HG03342 (cell line): ENCODE data around the gene NHLRC1.

Experiments
- ATAC-seq: cut with Tn5 transposase; IDR thresholded peaks from one replicate; pipeline ENCODE4 v1.9.1; 2021; ENCODE audit warnings: mild to moderate bottlenecking, moderate library complexity; ENCODE audit not compliant: unreplicated experiment

The NHLRC1 gene

DNA sequence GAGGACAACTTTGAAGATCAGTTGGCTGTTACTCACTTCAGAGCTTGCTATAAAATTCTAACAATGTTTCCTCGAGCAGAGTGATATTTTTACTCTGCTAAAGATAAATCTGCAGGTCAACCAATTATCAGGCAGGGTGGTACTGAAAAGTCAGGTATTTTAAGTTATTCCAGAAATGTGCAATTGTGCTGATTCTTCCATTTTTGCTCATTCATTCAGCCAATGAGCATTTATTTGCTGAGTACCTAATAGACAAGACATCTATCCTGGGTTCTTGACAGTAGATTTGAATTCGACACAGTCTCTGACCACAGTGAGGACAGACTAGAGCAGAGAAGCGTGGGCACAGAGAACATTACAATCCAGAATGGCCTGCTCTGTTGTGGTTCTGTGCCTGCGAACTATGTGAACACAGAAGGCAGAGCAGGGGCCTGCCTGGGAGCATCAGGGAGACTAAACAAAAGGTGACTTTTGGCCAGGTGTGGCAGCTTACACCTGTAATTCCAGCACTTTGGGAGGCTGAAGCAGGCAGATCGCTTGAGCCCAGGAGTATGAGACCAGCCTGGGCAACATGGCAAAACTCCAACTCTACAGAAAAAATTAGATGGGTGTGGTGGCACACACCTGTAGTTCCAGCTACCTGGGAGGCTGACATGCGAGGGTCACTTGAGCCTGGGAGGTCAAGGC, 17.6 kb upstream of the NHLRC1 start:
- ATAC-seq: no peak

DNA sequence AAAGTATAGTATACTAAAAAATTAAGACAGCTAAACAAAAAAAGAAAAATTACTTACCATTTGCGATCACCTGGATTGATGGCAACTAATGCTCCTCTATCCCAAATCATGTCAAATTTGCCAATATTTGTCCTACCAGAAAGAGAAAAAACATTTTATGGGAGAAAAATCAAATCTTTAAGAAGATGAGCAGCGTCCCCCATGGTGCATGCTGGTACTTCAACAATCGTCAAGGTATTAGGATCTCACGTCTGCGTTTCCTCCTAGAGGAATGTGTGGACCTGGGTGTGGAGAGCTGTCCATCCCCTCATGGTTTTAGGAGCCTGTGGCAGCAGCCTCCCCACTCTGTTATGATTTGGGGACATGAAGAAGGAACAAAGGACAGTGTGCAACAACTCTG, 16.4 kb upstream of the NHLRC1 start:
- ATAC-seq: no peak

DNA sequence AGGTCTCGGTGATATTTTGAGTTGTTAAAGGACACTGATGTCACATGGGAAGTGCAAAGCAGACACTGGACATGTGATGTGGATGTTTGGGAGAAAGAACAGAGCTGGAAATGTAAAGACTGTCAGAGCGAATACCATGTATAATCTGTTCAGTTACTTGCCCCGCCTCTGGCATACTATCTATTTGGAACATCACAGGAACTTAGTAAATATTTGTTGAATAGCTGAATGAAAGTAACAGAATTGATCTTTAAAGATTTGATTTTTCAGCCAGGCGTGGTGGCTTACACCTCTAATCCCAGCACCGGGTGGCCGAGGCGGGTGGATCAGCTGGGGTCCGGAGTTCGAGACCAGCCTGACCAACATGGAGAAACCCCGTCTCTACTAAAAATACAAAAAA, 13.8 kb upstream of the NHLRC1 start:
- no peak for ATAC-seq

DNA sequence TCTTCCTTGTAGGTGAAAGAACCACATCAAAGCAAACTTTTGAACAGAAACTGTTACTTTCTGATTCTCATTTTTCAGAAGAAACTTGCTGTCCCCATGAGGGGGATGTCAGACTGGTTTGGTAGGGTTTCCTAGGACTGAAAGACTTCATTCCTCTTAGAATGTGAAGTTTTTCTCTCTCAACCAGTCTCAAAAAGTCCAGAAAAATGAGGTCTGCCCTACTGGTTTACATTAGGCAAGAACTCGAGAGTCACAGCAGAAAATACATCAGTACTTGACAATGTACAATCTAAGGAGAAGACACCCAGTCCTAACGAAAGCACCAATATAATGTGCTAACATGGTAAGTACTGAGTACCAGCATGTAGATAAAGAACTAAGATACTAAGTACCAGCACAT, 12.7 kb upstream of the NHLRC1 start:
- ATAC-seq: no peak

DNA sequence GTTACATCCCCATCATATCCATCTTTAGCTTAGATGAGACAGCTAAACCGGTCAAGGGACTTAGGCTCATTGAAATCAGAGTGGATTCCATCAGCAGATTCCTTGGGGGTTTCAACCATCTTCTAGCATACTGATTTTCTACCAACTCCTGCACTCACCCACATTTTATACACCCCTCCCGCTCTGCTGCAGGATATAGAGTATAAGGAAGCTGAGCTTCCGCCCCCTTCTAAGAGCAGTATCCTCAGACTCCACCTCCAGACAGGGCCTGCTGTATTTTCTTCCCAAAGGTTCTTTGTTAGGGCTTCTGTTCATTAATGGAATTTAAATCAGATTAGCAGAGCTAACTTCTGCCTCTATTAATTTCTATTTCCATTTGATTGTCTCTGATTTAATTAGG, 9.9 kb upstream of the NHLRC1 start:
- no peak for ATAC-seq

DNA sequence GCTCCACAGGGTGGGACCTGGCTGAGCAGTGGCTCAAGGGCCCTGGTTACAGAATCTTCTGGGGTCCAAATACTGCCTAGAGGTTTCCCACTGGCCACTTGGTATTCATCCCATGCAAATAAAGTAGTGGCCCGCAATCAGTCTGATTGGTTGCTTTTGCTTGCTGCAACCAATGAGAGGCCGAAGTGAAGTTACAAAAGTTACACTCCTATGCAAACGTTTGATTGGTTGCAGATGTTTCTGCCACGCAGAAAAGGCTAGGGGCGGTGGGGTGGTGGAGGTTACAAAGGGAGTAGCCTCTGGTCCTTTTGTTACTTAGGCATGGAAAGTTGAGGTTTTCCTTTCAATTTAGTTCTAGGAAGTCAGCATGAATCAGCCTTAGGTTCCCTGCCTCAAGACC, 3.6 kb upstream of the NHLRC1 start:
- ATAC-seq: no peak

DNA sequence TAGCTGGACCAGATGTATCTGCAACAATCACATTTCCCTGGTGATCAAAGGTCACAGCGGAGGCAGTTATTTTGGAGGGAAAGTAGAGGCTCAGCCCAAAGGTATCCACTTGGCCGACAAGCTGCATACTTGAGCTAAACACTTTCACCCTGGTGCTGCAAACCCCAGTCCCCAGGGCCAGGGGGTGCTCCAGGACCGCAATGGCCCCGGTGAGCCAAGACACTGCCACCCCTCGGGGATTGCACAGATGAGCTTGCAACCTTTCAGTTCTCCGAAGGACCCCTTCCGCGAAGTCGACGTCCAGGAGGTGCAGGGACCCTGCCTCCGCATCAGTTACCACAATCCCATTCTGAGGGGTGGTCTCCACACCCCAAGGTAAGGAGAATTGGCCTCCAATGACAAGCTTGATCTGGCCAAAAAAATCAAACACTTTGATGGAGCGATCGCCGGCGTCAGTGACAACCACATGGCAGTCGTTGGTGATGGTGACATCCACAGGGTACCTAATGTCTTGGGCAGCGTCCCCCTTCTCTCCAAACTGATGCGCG, 823 bp downstream of the NHLRC1 start:
- ATAC-seq: no peak

DNA sequence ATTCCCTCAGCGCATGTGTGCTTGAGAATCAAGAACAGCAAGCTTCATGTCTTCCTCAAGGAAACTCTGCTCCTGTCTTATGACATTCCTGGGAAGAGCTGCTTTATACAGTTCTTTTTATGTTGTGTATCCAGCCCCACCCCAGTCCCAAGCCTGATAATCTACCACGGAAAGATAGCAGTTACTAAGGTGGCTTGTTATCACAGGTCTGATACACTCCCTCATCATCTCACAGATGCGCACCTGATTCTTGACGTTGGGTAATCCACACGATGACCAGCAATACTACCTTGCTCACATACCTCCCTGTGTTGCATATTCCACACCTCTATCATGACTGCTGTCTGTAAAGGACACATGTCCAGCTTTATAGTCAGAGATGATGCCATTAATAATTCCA, 3.2 kb downstream of the NHLRC1 start:
- no peak for ATAC-seq

DNA sequence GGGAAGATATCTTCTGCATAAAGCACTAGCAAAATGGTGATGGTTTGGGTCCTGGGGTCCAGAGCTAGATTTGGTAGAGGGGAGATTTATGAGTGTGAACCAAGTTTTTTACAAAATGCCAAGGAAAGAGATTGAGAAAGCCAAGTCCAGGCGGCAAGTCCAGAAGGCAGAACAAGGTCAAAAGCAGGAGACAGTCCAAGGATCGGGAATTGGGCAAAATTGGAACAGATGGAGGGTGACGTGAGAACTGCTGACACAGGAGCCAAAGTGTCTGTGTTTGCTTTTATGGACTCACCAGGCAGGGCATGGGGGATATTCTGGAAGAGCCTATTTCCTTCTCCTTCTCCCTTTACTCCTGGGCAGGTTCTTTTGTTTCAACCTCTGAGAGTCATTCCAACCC, 4.1 kb downstream of the NHLRC1 start:
- no peak for ATAC-seq

DNA sequence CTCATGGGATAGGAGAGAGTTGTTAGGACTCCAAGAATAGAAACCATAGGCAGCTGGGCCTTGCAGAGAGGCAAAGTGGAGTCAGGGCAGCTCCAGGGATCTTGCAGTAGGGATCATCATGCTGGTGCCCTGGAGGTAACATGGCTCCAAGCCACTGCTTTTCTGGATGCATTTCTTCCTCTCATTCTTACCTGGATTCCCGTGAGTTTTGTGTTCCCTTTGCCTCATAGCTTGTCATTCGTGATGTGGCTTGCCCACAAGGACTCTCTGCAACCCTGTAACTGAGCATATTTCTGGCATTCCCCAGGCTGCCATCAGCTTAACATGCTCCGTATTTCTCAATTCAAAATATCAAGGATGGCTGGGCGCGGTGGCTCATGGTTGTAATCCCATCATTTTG, 5.3 kb downstream of the NHLRC1 start:
- no peak for ATAC-seq

DNA sequence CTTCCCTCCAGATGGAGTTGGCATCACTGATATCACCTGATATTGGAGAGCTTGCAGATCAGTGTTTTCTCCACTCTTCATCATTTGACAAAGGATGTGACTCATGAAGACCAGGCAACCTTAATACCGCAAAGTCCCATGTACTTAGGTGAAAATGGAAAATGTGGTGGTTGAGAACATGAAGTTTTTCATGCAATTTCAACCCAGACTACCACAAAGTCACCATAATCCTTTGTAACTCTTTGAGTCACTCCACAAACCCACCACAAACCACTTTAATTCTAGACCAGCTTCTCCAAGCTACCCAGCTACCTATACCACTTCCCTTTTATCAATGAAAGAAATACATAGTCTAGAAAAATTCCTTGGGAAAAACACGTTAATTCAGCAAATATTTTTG, 7.1 kb downstream of the NHLRC1 start:
- ATAC-seq: no peak

DNA sequence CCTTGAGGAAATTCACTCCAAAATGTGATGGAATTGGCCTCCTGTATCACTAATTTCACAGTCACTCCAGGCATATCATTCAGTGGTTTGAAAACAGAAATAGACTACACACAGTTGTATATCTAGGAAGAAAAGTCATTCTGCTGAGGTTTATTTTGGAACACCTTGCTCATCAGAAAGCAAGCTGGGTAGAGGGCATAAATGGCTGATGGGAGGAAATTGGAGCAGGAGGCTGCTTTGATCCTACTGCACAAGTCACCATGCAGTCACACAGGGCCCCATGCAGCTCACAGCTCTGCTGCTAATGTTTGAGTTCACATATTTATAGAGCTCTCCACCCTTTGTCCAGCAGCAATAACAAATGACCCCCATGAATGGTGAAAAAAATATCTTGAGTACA, 12.3 kb downstream of the NHLRC1 start:
- ATAC-seq: no peak

DNA sequence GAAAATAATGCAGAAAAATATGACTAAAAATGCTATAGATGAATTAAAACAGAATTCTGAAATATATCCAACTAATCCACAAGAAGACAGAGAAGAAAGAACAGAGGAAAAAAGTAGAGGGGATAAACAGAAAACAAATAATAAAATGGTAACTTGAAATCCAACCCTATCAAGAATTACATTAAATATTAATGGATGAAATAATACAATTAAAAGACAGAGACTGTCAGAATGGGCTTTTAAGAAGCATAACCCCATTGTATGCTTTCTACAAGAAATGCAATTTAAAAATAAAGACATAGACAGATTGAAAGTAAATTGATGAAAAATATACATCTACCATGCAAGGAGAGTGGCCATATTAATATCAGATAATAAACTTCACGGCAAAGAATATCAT, 15.4 kb downstream of the NHLRC1 start:
- no peak for ATAC-seq

DNA sequence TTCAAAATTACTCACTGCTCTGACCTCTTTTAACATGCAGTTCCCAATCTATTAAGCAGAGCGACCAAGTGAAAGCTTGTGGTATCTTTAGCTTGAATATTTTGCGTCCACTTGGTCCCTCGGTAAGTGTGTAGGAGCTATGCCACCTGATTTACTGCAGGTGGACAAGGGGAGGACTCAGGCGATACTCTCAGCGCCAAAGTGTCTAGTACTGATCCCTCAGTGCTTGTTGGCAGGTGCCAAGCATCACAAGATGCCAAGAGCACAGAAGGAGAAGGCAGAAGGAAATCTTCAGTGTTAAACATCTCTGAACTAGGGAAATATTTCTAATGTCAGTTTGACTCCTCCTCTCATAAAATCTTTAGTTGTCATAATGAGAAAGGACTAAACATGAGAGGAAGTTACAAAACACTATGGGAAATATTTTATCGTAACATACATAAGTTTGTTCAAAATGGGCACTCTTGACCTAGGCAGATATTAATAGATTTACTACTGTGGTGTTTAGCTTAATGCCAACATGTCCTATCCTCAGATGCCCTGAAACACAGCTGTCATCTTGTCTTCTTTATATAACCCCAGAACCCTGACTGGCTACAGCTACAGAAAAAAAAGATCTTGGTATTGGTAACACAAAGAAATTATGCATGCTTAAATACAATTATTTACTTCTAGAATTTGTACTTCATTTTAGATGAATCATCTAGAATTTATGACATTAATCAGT, 19.5 kb downstream of the NHLRC1 start:
- ATAC-seq: no peak

DNA sequence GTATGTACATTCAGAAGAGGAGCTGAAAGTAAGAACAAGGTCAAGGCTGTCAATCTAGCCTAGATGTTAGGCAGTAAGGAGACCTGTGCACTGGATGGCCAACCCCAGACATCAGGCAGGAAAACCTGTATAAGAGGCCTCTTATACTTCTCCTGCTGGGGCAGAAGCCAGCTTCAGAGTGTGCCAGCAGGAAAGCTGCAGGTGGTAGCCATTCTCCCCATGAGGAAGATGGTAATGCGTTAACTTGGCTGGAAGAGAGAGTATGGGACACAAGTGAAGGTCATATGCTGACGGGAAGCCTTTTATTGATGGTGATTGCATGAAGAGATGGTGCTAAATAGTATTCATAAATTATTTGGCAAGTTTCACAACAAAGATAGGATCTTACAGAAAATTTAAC, 20.6 kb downstream of the NHLRC1 start:
- ATAC-seq: no peak

DNA sequence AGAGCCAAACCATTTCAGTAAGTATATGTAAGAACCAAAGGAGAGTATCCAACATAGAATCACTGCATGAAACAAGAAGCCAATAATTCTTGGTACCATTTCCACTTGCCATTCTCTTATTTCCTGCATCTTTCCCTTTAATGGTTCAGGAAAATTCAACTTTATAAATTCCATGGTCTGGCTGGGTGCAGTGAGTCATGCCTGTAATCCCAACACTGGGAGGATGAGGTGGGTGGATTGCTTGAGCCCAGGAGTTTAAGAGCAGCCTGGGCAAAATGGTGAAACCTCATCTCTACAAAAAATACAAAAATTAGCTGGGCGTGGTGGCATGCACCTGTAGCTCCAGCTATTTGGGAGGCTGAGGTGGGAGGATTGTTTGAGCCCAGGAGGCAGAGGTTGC, 21.2 kb downstream of the NHLRC1 start:
- no peak for ATAC-seq

DNA sequence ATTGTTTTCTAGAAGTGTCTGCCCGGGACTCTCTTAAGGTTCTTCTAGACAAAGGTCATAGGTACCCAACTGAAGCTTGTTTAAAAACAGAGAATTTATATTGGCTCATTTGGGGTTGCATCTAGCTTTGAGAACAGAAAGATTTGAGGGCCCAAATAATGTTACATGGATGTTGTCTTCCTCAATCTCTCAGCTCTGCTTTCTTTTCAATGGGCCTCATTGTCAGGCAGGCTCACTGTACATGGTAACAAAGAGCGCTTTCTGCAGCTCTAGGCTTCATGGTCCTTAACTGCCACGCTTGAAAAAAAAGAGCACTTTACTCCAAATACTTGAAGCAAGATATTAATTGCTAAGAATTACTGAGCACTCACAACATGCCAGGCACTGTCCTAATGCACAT, 22.2 kb downstream of the NHLRC1 start:
- no peak for ATAC-seq

DNA sequence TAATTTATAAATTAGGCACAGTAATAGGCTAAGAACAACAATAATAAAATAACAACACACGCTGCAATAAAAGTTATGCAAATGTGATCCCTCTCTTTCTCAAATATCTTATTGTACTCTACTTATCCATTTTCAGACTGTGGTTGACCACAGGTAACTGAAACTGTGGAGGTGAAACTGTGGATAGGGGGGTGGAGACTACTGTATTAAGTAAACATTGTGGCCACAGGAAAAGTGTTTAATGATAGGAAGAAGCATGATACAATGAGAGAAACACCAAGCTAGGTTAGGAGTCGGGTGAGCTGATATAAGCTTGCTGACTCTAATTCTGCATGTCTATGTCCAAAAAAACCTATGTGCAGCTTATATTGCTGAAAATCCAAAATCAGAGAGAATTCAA, 23.0 kb downstream of the NHLRC1 start:
- ATAC-seq: no peak

DNA sequence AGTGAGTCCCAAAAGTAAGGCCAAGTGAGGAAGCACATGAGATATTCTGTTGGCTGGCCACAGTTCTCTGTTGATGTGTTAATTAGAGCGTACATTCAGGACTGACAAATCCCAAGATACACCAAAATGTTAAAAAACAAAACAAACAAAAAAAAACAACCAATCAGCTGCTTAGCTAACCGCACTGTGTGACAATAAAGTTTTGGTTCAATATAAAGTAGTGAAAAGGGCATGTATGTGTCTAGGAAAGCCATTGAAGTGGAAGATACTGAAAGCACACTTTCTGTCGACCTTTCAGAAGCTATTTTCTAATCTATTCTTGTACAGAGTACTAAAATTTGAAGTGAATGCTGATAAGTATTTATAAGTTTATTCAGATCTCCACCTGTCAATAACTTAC, 26.1 kb downstream of the NHLRC1 start:
- no peak for ATAC-seq

DNA sequence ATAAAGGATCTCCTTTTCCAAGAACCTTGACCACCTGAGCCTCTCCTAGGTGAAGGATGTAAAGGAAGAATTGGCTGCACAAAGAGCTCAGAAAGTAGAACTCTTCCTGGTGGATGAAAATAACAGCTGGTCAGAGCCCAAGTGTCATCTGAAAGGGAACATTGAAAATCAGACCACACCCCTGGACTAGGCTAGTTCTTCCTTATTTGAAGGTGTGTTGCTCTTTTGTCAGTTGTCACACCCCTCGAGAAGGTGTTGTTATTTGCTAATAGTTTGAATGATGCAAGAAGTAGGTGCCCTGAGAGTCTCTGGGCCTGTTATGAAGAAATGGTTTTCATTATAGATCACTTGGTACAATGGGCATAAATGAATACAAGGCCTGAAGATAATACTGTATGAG, 31.1 kb downstream of the NHLRC1 start:
- ATAC-seq: no peak

DNA sequence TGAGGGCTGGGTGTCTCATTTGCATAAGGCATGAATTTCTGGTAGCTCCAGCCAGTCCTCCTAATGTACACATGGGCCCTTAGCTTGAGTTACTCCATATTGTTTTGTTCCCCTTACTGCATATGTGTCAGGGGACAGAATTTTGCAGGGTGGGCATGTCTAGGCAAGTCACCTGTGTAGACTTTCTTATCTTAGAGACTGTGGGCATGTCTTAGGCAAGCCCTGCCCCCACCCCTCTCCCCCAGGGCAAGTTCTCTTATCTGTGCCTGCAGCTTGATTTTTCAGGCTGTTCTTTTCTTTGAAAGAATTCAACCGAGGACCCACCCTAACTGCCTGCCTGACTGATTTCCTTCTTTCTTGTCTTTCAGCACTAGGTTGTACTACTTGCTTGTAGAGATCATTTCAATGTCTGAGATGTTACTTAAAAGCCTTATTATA, 32.1 kb downstream of the NHLRC1 start:
- no peak for ATAC-seq
